Heart left ventricle (tissue), 16 donors: ENCODE data around the gene ORMDL1. TPM values are rescaled to one million over a fixed set of nuclear protein-coding genes. Genes with fewer than 3 reads are reported as not detected.

Source experiments
- ATAC-seq, 4 donors: fragments of 200-7000 bp; cut with Tn5 transposase; one replicate each; pipeline ENCODE4 v1.9.1; 2020 to 2022; ENCODE audit warnings: moderate library complexity in 4 of 4, mild to moderate bottlenecking in 3 of 4, moderate number of reproducible peaks in 1 of 4
- DNase-seq, 5 donors: peaks; one replicate each; pipeline ENCODE4 v3.0.0-alpha.2; 2020
- H3K27ac ChIP-seq, 12 donors: fragments of 200-600 bp; sonication (generic) in 4 of 12; one replicate each; pipeline versions ENCODE4 v1.5.0 to v1.8.0; 2016 to 2022; ENCODE audit warnings: mild to moderate bottlenecking in 2 of 12
- H3K27me3 ChIP-seq, 9 donors: fragments of 200-600 bp; sonication (generic) in 2 of 9; one replicate each; pipeline versions ENCODE4 v1.5.1 to v1.8.0; 2016 to 2022; ENCODE audit warnings: mild to moderate bottlenecking in 3 of 9
- H3K36me3 ChIP-seq, 9 donors: fragments of 200-600 bp; sonication (generic) in 2 of 9; one replicate each; pipeline versions ENCODE4 v1.5.0 to v1.8.0; 2018 to 2022; ENCODE audit warnings: mild to moderate bottlenecking in 2 of 9
- H3K4me1 ChIP-seq, 12 donors: fragments of 200-600 bp; sonication (generic) in 4 of 12; one replicate each; pipeline versions ENCODE4 v1.5.0 to v1.8.0; 2016 to 2022; ENCODE audit warnings: mild to moderate bottlenecking in 3 of 12
- H3K4me3 ChIP-seq, 12 donors: fragments of 200-600 bp; sonication (generic) in 4 of 12; one replicate each; pipeline versions ENCODE4 v1.5.0 to v1.8.0; 2017 to 2022; ENCODE audit warnings: mild to moderate bottlenecking in 9 of 12, moderate library complexity in 4 of 12
- H3K9me3 ChIP-seq, 12 donors: fragments of 200-600 bp; sonication (generic) in 4 of 12; one replicate each; pipeline versions ENCODE4 v1.5.0 to v1.8.0; 2016 to 2022; ENCODE audit warnings: mild to moderate bottlenecking in 1 of 12
- POLR2A ChIP-seq, 2 donors: fragments of 450-650 bp; IDR thresholded peaks; one replicate each; pipeline ENCODE4 v1.6.1; 2017; ENCODE audit warnings: antibody characterized with exemption in 2 of 2, mild to moderate bottlenecking in 2 of 2, moderate library complexity in 2 of 2
- WGBS, 4 donors: extraction: QIAGEN DNeasy Blood & Tissue Kit in 2 of 4; methylation state at CpG; one replicate each; pipeline versions ENCODE4 v1.1.5 to v1.1.7; 2013 to 2018; 5-methylcytosine and 5-hydroxymethylcytosine counted together
- intact Hi-C, 10 donors: fragments of 100-400 bp; cut with DNase I; formaldehyde crosslinking; loops; one replicate each; pipeline versions ENCODE4 v1.11.1 to v1.14.2; 2022
- polyA plus RNA-seq, 2 donors: library from polyadenylated mRNA; stranded (reverse); fragments of 200-250 nt; gene quantifications; one replicate each; pipeline ENCODE4 v1.2.3, GENCODE V29; 2013
- total RNA-seq, 9 donors: library from RNA; depleted of rRNA in 2 of 9; stranded (reverse); fragments of >200 nt in 2 of 9; fragmentation: NEBNext Ultra II Directional in 3 of 9; extraction: Animal tissue kit (Norgen Biotek cat#: 25700) in 3 of 9; gene quantifications; one replicate each; pipeline versions ENCODE4 v1.1.0 to v1.2.4, GENCODE V29; 2016 to 2023
- TF ChIP-seq, protein P1 (sequence below), 12 donors: fragments of 200-600 bp; sonication (generic) in 4 of 12; IDR thresholded peaks; one replicate each; pipeline versions ENCODE4 v1.5.0 to v1.8.0; 2018 to 2022; ENCODE audit warnings: antibody characterized with exemption in 12 of 12, mild to moderate bottlenecking in 5 of 12
- donor health status: ischemic (EF 13 %, LVEDD 7.1; RV severe dilation, severe dysfunction).
- donor health status: healthy with polysubstance abuse.
- donor health status: DM: no; HTN: yes; CAD: no.
- donor health status: DM: no; HTN: no; CAD: no.
- donor health status: ischemic (EF 25% LVEDD 6.9; RV normal size, moderate dysfunction).
- donor health status: ischemic (EF 25% LVEDD 5.7; RV mildly dilated, moderate dysfunction).
- donor health status: healthy.
- donor health status: DM: yes; HTN: yes; CAD: no.
- donor health status: ischemic (EF 35%, LVEDD 5.7; RV mildly dilated, moderate dysfunction).
- donor health status: nonischemic (EF 11% LVEDD 7.7; RV severe dilation, severe dysfunction).
- donor health status: DM: yes; HTN: yes; CAD: no.
- donor health status: PGD.
- donor health status: ischemic (EF 29% LVEDD 5.4; RV normal size, mild dysfunction).
- donor health status: nonischemic (EF 23%, LVEDD 6.1; RV moderate dilation, normal function).

The ORMDL1 gene
- total and polyA plus RNA-seq, 11 donors: 14.3 to 40.3 (median 28.8) TPM

DNA sequence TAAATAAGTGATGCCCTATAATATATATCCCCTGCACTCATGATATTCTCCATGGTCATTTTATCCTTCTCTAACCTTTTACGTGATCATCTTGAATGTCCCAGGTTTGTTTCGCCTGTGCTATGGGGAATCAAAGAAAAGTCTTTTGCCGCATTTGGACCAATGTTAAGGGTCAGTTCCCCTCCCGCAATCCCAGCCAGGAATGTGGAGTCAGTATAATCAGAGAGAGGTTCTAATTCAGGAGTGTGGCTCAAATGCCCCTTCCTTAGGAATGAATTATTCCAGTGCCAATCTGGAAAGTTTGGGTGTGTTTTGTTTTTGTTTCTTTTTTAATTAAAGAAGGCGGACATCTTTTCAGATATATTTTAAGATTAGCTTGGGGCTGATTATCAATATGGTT, 41.9 kb upstream of the ORMDL1 start:
- TF ChIP-seq, protein P1, sequence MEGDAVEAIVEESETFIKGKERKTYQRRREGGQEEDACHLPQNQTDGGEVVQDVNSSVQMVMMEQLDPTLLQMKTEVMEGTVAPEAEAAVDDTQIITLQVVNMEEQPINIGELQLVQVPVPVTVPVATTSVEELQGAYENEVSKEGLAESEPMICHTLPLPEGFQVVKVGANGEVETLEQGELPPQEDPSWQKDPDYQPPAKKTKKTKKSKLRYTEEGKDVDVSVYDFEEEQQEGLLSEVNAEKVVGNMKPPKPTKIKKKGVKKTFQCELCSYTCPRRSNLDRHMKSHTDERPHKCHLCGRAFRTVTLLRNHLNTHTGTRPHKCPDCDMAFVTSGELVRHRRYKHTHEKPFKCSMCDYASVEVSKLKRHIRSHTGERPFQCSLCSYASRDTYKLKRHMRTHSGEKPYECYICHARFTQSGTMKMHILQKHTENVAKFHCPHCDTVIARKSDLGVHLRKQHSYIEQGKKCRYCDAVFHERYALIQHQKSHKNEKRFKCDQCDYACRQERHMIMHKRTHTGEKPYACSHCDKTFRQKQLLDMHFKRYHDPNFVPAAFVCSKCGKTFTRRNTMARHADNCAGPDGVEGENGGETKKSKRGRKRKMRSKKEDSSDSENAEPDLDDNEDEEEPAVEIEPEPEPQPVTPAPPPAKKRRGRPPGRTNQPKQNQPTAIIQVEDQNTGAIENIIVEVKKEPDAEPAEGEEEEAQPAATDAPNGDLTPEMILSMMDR (IDR thresholded peaks at IDR 0.05): no peak
- no peak for TF ChIP-seq POLR2A (IDR thresholded peaks at IDR 0.05)
- Histone ChIP-seq H3K4me3 (no peak overlapping the region), H3K4me1 (no peaks in the 10 kb centered on the region), H3K27ac (no peak overlapping the region), H3K27me3 (no peaks in the 10 kb centered on the region), H3K36me3 (peaks cover 0 to 6% (median 0%) of the 10 kb centered on the region in 9 donors), H3K9me3 (no peaks in the 10 kb centered on the region)
- WGBS, 4 donors: 92 to 99% (median 98%) methylated on average over 5 of the region's 5 CpGs
- DNase-seq (no peak), ATAC-seq (no peak)
- intact Hi-C loops: no loop called here

DNA sequence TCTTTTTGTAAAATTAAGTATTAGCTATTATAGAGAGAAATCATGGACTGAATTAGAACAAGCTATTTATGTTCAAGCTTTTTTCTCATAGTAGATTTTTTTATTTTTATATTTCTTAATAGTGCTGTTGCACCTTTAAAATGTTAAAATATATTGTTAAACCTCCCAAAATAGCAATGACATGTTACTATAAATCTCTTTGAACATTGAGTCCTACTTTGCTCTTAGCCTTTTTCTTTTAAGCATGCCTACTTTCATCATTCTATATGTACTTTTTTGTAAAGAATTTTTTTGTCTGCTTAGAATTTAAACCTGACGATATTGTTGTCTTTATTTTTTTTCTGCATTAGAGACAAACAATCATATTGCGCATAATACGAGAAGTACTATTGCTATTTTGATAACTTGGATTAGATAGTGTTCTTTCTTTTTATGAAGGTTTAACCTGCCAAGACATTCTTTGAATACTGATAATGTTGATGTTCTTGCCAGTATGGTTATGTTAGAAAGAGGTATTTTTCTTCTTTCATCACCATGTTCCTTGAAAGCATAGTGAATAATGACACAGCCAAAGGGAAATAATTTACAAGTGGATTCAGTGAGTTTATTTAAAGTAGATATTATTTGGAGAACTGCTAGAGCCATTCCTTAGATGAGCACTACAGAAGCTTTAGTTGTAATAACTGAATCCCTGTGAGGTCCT, 40.7 kb upstream of the ORMDL1 start:
- Histone ChIP-seq H3K27me3 (no peaks in the 10 kb centered on the region), H3K27ac (no peak overlapping the region), H3K4me1 (no peaks in the 10 kb centered on the region), H3K9me3 (no peaks in the 10 kb centered on the region), H3K36me3 (peaks cover 0 to 12% (median 3%) of the 10 kb centered on the region in 9 donors), H3K4me3 (no peak overlapping the region)
- no peak for ATAC-seq
- no peak for DNase-seq
- 87 to 90% (median 88%) methylated on average over 3 of the region's 3 CpGs for WGBS, 4 donors
- intact Hi-C loops: no loop called here
- no peak for TF ChIP-seq POLR2A (IDR thresholded peaks at IDR 0.05)
- TF ChIP-seq, protein P1 (IDR thresholded peaks at IDR 0.05): no peak

DNA sequence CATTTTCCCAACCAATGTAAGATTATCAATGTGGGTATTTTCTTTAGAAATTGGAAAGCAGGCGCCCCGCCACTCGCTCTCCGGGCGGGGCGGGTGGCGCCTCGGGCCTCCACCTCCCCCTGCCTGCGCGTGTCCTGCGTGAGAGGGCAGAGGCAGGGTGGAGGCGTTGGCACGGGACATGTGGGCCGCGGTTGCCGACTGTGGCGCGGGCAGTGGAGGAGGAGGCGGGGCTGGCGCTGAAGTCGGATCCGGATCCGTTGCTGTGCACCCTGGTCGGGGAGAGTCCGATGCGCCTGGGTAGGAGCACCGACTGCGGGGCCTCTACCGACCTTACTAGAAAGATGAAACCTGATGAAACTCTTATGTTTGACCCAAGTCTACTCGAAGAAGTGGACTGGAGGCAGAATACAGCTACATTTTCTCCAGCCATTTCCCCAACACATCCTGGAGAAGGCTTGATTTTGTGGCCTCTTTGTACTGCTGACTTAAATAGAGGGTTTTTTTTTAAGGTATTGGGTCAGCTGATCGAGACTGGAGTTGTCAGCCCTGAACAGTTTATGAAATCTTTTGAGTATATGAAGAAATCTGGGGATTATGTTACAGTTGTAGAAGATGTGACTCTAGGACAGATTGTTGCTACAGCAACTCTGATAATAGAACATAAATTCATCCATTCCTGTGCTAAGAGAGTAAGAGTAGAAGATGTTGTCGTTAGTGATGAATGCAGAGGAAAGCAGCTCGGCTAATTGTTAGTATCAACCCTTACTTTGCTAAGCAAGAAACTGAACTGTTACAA, 38.0 kb upstream of the ORMDL1 start:
- Histone ChIP-seq H3K36me3 (peaks cover 0 to 37% (median 27%) of the 10 kb centered on the region in 9 donors), H3K9me3 (no peaks in the 10 kb centered on the region), H3K27ac (no peak overlapping the region), H3K27me3 (no peaks in the 10 kb centered on the region), H3K4me1 (no peaks in the 10 kb centered on the region), H3K4me3 (no peak overlapping the region)
- no peak for DNase-seq
- intact Hi-C loops: no loop called here
- 96 to 97% (median 96%) methylated on average over 33 of the region's 33 CpGs for WGBS, 4 donors
- TF ChIP-seq POLR2A (IDR thresholded peaks at IDR 0.05): no peak
- TF ChIP-seq, protein P1 (IDR thresholded peaks at IDR 0.05): no peak
- ATAC-seq: peak in 1 of 4 donors; percentile 20

DNA sequence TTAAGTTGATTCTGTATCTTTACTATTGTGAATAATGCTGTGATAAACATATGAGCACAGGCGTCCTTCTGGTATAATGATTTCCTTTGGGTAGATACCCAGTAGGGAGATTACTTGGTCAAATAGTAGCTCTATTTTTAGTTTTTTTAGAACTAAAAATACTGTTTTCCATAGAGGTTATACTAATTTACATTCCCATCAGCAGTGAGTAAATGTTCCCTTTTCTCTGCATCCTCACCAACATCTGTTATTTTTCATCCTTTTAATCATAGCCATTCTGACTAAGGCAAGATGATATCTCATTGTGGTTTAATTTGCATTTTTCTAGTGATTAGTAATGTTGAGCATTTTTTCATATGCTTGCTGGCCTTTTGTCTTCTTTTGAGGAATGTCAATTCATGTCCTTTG, 35.2 kb upstream of the ORMDL1 start:
- ATAC-seq: no peak
- no peaks in the 10 kb centered on the region for H3K4me1 ChIP-seq

More for the DNA sequence above, 35.2 kb upstream of the ORMDL1 start:
- no peak overlapping the region for H3K4me3 ChIP-seq
- peaks cover 0 to 47% (median 28%) of the 10 kb centered on the region in 9 donors for H3K36me3 ChIP-seq
- intact Hi-C loops: loop anchor here in 1 of 10 donors (10.0 kb wide), 1 partner anchor 246 kb away; the partner anchor contains the start of gene MSTN
- WGBS, 4 donors: 91 to 99% (median 92%) methylated on average over 1 of the region's 1 CpG
- H3K27ac ChIP-seq: no peak overlapping the region
- DNase-seq: no peak
- no peaks in the 10 kb centered on the region for H3K27me3 ChIP-seq
- H3K9me3 ChIP-seq: no peaks in the 10 kb centered on the region
- no peak for TF ChIP-seq POLR2A (IDR thresholded peaks at IDR 0.05)
- TF ChIP-seq, protein P1 (IDR thresholded peaks at IDR 0.05): no peak
